Measurements from ENCODE around the gene RAB33B. TPM values are rescaled to one million over a fixed set of nuclear protein-coding genes. Genes with fewer than 3 reads are reported as not detected.
A peak's percentile ranks its signal among the peaks of the same experiment; 100 is the strongest.
"Not testable (repeated sequence)": the region's sequence is repeated elsewhere in the genome, so short reads cannot be mapped to it uniquely, and the experiment has no call there.

The RAB33B gene
- polyA plus RNA-seq (2014; cell fraction: cytosol; rRNA removed): 6.0 and 6.5 TPM in 2 replicates
- 2.2 and 3.1 TPM in 2 replicates for polyA plus RNA-seq (2014; cell fraction: nucleus; rRNA removed)

GRCh38 chr4:139454111-139455045, at the start of gene RAB33B:
Gene RAB33B (plus strand): TSS chr4:139454121. CDS start chr4:139454196, 75 bp downstream.
- DNase-seq (ENCODE audit: low spot score): no peak

- no peak for DNase-seq (ENCODE audit: low spot score)
These were observed 43.6 kb upstream of the RAB33B start for GRCh38 chr4:139410312-139410711.

- not testable (repeated sequence) for DNase-seq (ENCODE audit: low spot score)
These were observed 39.2 kb upstream of the RAB33B start for GRCh38 chr4:139414671-139415210.

- peak; percentile 41 for DNase-seq (ENCODE audit: low spot score)
These were observed 37.7 kb upstream of the RAB33B start for GRCh38 chr4:139416073-139416673.

- DNase-seq (ENCODE audit: low spot score): no peak
These were observed 34.5 kb upstream of the RAB33B start for GRCh38 chr4:139419388-139419914.

GRCh38 chr4:139420652-139421051, 33.3 kb upstream of the RAB33B start:
- no peak for DNase-seq (ENCODE audit: low spot score)

GRCh38 chr4:139436122-139436521, 17.8 kb upstream of the RAB33B start:
- no peak for DNase-seq (ENCODE audit: low spot score)

- no peak for DNase-seq (ENCODE audit: low spot score)
These were observed 15.8 kb upstream of the RAB33B start for GRCh38 chr4:139438141-139438540.

- no peak for DNase-seq (ENCODE audit: low spot score)
These were observed 12.9 kb upstream of the RAB33B start for GRCh38 chr4:139441029-139441428.

GRCh38 chr4:139443661-139444060, 10.3 kb upstream of the RAB33B start:
- DNase-seq (ENCODE audit: low spot score): no peak

- DNase-seq (ENCODE audit: low spot score): not testable (repeated sequence)
These were observed 9.0 kb upstream of the RAB33B start for GRCh38 chr4:139444881-139445280.

GRCh38 chr4:139447078-139447477, 6.8 kb upstream of the RAB33B start:
- DNase-seq (ENCODE audit: low spot score): not testable (repeated sequence)

- no peak for DNase-seq (ENCODE audit: low spot score)
These were observed 3.3 kb upstream of the RAB33B start for GRCh38 chr4:139450586-139450985.

- DNase-seq (ENCODE audit: low spot score): no peak
These were observed 1.9 kb upstream of the RAB33B start for GRCh38 chr4:139451997-139452396.

- no peak for DNase-seq (ENCODE audit: low spot score)
These were observed 915 bp upstream of the RAB33B start for GRCh38 chr4:139453041-139453370.

GRCh38 chr4:139453371-139454110, 380 bp upstream of the RAB33B start:
- DNase-seq (ENCODE audit: low spot score): peak; percentile 96

- peak; percentile 2 for DNase-seq (ENCODE audit: low spot score)
These were observed 1.2 kb downstream of the RAB33B start for GRCh38 chr4:139455126-139455538.

GRCh38 chr4:139457318-139457717, 3.4 kb downstream of the RAB33B start:
- no peak for DNase-seq (ENCODE audit: low spot score)

- DNase-seq (ENCODE audit: low spot score): no peak
These were observed 4.6 kb downstream of the RAB33B start for GRCh38 chr4:139458543-139458942.

GRCh38 chr4:139458999-139459398, 5.1 kb downstream of the RAB33B start:
- no peak for DNase-seq (ENCODE audit: low spot score)

- DNase-seq (ENCODE audit: low spot score): no peak
These were observed 6.6 kb downstream of the RAB33B start for GRCh38 chr4:139460565-139460964.
